ENCODE data around the gene ZAR1L.

DNA sequence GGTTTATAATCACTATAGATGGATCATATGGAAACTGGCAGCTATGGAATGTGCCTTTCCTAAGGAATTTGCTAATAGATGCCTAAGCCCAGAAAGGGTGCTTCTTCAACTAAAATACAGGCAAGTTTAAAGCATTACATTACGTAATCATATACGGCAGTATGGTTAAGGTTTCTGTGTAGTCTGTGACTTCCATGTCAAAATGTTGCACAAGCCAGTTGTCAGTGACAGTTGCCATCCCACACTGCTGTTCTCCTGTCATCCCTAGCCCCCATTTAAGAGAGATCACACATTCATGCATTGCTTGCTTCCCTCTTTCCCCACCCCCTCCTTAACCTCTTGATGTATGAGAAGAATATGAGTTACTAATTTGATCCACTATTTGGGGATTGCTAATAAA is 47.4 kb upstream of the ZAR1L start:
- TF ChIP-seq POLR2AphosphoS5 (IDR thresholded peaks at IDR 0.05; ENCODE audit: low read depth, low read length) (no peak), TAF1 (IDR thresholded peaks at IDR 0.05; ENCODE audit: borderline replicate concordance, insufficient read depth, low read length) (no peak), SIN3A (IDR thresholded peaks at IDR 0.05; ENCODE audit: borderline replicate concordance, insufficient read depth, low read length) (no peak)
- TF ChIP-seq, protein P1, sequence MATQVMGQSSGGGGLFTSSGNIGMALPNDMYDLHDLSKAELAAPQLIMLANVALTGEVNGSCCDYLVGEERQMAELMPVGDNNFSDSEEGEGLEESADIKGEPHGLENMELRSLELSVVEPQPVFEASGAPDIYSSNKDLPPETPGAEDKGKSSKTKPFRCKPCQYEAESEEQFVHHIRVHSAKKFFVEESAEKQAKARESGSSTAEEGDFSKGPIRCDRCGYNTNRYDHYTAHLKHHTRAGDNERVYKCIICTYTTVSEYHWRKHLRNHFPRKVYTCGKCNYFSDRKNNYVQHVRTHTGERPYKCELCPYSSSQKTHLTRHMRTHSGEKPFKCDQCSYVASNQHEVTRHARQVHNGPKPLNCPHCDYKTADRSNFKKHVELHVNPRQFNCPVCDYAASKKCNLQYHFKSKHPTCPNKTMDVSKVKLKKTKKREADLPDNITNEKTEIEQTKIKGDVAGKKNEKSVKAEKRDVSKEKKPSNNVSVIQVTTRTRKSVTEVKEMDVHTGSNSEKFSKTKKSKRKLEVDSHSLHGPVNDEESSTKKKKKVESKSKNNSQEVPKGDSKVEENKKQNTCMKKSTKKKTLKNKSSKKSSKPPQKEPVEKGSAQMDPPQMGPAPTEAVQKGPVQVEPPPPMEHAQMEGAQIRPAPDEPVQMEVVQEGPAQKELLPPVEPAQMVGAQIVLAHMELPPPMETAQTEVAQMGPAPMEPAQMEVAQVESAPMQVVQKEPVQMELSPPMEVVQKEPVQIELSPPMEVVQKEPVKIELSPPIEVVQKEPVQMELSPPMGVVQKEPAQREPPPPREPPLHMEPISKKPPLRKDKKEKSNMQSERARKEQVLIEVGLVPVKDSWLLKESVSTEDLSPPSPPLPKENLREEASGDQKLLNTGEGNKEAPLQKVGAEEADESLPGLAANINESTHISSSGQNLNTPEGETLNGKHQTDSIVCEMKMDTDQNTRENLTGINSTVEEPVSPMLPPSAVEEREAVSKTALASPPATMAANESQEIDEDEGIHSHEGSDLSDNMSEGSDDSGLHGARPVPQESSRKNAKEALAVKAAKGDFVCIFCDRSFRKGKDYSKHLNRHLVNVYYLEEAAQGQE (IDR thresholded peaks at IDR 0.05; ENCODE audit: insufficient read depth in 1 of 2, low read depth in 2 of 2, low read length in 2 of 2), result no peak
